HPDE6-E6E7 (cell line): ENCODE measurements around the gene FAM219A.
A peak's percentile ranks its signal among the peaks of the same experiment; 100 is the strongest.

Experiments
- DNase-seq: peaks from one replicate; pipeline ENCODE4 v3.0.0; 2011; ENCODE audit warnings: missing footprints; ENCODE audit errors: extremely low spot score

Gene FAM219A

GRCh38 chr9:34400686-34401602 is 57.4 kb downstream of the FAM219A start:
- DNase-seq, result no peak

- DNase-seq, result no peak
Observed at GRCh38 chr9:34400275-34400674, 58.1 kb downstream of the FAM219A start.

- no peak for DNase-seq
Observed at GRCh38 chr9:34399729-34400128, 58.6 kb downstream of the FAM219A start.

- no peak for DNase-seq
Observed at GRCh38 chr9:34398875-34399274, 59.5 kb downstream of the FAM219A start.

- DNase-seq, result no peak
Observed at GRCh38 chr9:34396276-34397214, 61.8 kb downstream of the FAM219A start.

- DNase-seq, result no peak
Observed at GRCh38 chr9:34392511-34392910, 65.9 kb downstream of the FAM219A start.

- no peak for DNase-seq
Observed at GRCh38 chr9:34387239-34387638, 71.1 kb downstream of the FAM219A start.

- DNase-seq, result no peak
Observed at GRCh38 chr9:34386656-34387055, 71.7 kb downstream of the FAM219A start.

- DNase-seq, result no peak
Observed at GRCh38 chr9:34385561-34386230, 72.7 kb downstream of the FAM219A start.

GRCh38 chr9:34384368-34385165 is 73.8 kb downstream of the FAM219A start:
- DNase-seq, result no peak

- DNase-seq, result no peak
Observed at GRCh38 chr9:34383904-34384303, 74.5 kb downstream of the FAM219A start.

- no peak for DNase-seq
Observed at GRCh38 chr9:34382879-34383278, 75.5 kb downstream of the FAM219A start.

GRCh38 chr9:34382054-34382453 is 76.3 kb downstream of the FAM219A start:
- no peak for DNase-seq

GRCh38 chr9:34381323-34381722 is 77.0 kb downstream of the FAM219A start:
- DNase-seq, result no peak

GRCh38 chr9:34380511-34381315 is 77.7 kb downstream of the FAM219A start:
- peak; percentile 74 for DNase-seq

GRCh38 chr9:34380034-34380510 is 78.3 kb downstream of the FAM219A start:
- no peak for DNase-seq

- DNase-seq, result peak; percentile 91
Observed at GRCh38 chr9:34379334-34380033, 78.9 kb downstream of the FAM219A start.

- DNase-seq, result no peak
Observed at GRCh38 chr9:34378376-34379060, 79.9 kb downstream of the FAM219A start.

- DNase-seq, result no peak
Observed at GRCh38 chr9:34377404-34377746, 81.0 kb downstream of the FAM219A start.
